Measurements from ENCODE around the gene TNFRSF9. TPM values are rescaled to one million over a fixed set of nuclear protein-coding genes. Genes with fewer than 3 reads are reported as not detected.

TNFRSF9 gene
- total and polyA plus RNA-seq, 9 of the 15 experiments (the other 6 are each of a cell fraction or from before 2014, with no cell fraction given): 0.04 to 0.29 (median 0.08) TPM; not detected in 1

DNA sequence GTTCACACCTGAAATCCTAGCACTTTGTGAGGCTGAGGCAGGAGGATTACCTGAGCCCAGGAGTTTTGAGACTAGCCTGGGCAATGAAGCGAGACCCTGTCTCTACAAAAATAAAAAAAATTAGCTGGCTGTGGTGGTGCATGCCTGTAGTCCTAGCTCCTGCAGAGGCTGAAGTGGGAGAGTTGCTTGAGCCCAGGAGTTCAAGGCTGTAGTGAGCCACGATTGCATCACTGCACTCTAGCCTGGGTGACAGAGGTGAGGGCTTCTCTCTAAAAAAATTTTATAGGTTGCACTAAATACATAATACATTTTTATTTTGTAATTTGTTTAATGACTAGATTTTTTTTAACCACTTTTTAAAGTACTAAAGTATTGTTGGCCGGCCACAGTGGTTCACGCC is 27.0 kb upstream of the TNFRSF9 start:
- ChIA-PET POLR2A (interaction anchor here (0.7 kb wide), 1 partner anchor 228 kb away, joined by 3 read pairs; no protein-coding TSS in a partner anchor), CTCF (ENCODE audit: low intra/inter-chr PET ratio) (no interaction called here)
- no peak overlapping the region for H3K27ac ChIP-seq (ENCODE audit: extremely low read depth, low read depth, low read length)
- H2AFZ ChIP-seq (ENCODE audit: low read depth, low read length): no peak overlapping the region
- H3K79me2 ChIP-seq (ENCODE audit: control insufficient read depth, insufficient read depth, low read length): peaks cover 59% of the 10 kb centered on the region
- H3K9me1 ChIP-seq (ENCODE audit: control insufficient read depth, insufficient read depth, low read length): no peaks in the 10 kb centered on the region
- intact Hi-C loops (cut with micrococcal nuclease) (no loop called here), in situ Hi-C loops (cut with MboI) (no loop called here)
- H3K4me1 ChIP-seq (replicated peaks in 1 of 2; ENCODE audit: control insufficient read depth in 2 of 2, insufficient read depth in 2 of 2, low read length in 2 of 2): peaks cover 5 to 6% of the 10 kb centered on the region in 2 experiments; a peak in 1 of 5 replicates
- H3K4me2 ChIP-seq (ENCODE audit: insufficient read depth, low read length): no peak overlapping the region
- WGBS (ENCODE audit: insufficient coverage, low coverage, missing lambda C conversion rate): 98% methylated on average over 4 of the region's 4 CpGs
- no peaks in the 10 kb centered on the region for H3K27me3 ChIP-seq (ENCODE audit: control insufficient read depth in 2 of 2, insufficient read depth in 2 of 2, low read length in 2 of 2)
- no peak for FAIRE-seq
- no peak for DNase-seq (ENCODE audit: extremely low read depth in 1 of 4, low spot score in 3 of 4)
- TF ChIP-seq, protein P1, sequence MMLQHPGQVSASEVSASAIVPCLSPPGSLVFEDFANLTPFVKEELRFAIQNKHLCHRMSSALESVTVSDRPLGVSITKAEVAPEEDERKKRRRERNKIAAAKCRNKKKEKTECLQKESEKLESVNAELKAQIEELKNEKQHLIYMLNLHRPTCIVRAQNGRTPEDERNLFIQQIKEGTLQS (IDR thresholded peaks at IDR 0.05): peak; percentile 23; the same call in 1 of the 2 replicates
- TF ChIP-seq, protein P1 (CRISPR knock-in tag; conservative IDR thresholded peaks at IDR 0.05): no peak
- no peak for TF ChIP-seq ZKSCAN8 (CRISPR knock-in tag; IDR thresholded peaks at IDR 0.05)
- TF ChIP-seq, protein P2, sequence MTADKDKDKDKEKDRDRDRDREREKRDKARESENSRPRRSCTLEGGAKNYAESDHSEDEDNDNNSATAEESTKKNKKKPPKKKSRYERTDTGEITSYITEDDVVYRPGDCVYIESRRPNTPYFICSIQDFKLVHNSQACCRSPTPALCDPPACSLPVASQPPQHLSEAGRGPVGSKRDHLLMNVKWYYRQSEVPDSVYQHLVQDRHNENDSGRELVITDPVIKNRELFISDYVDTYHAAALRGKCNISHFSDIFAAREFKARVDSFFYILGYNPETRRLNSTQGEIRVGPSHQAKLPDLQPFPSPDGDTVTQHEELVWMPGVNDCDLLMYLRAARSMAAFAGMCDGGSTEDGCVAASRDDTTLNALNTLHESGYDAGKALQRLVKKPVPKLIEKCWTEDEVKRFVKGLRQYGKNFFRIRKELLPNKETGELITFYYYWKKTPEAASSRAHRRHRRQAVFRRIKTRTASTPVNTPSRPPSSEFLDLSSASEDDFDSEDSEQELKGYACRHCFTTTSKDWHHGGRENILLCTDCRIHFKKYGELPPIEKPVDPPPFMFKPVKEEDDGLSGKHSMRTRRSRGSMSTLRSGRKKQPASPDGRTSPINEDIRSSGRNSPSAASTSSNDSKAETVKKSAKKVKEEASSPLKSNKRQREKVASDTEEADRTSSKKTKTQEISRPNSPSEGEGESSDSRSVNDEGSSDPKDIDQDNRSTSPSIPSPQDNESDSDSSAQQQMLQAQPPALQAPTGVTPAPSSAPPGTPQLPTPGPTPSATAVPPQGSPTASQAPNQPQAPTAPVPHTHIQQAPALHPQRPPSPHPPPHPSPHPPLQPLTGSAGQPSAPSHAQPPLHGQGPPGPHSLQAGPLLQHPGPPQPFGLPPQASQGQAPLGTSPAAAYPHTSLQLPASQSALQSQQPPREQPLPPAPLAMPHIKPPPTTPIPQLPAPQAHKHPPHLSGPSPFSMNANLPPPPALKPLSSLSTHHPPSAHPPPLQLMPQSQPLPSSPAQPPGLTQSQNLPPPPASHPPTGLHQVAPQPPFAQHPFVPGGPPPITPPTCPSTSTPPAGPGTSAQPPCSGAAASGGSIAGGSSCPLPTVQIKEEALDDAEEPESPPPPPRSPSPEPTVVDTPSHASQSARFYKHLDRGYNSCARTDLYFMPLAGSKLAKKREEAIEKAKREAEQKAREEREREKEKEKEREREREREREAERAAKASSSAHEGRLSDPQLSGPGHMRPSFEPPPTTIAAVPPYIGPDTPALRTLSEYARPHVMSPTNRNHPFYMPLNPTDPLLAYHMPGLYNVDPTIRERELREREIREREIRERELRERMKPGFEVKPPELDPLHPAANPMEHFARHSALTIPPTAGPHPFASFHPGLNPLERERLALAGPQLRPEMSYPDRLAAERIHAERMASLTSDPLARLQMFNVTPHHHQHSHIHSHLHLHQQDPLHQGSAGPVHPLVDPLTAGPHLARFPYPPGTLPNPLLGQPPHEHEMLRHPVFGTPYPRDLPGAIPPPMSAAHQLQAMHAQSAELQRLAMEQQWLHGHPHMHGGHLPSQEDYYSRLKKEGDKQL (CRISPR knock-in tag; IDR thresholded peaks at IDR 0.05; ENCODE audit: borderline replicate concordance): no peak
- H3K36me3 ChIP-seq (ENCODE audit: control insufficient read depth, insufficient read depth, low read length): peaks cover 95% of the 10 kb centered on the region
- no peaks in the 10 kb centered on the region for H4K20me1 ChIP-seq (replicated peaks; ENCODE audit: control insufficient read depth, insufficient read depth, low read length)
- no peak for ATAC-seq
- no peak overlapping the region for H3K9ac ChIP-seq (ENCODE audit: insufficient read depth in 1 of 2, low read depth in 2 of 2, low read length in 2 of 2)
- H3K9me3 ChIP-seq (replicated peaks; ENCODE audit: control insufficient read depth, insufficient read depth, low read depth, low read length): no peaks in the 10 kb centered on the region
- no peak overlapping the region for H3K4me3 ChIP-seq
- no TSS peak for BruUV-seq (replicated peaks)

Measured in K562 (cell line).